ENCODE measurements around the gene RSAD2. TPM values are rescaled to one million over a fixed set of nuclear protein-coding genes. Genes with fewer than 3 reads are reported as not detected.

Gene RSAD2
- total RNA-seq, 1 donor from 2014 or later = 5.2 TPM

- DNase-seq (ENCODE audit: low spot score) = no peak
These were observed 13.8 kb upstream of the RSAD2 start for GRCh38 chr2:6863792-6864191.

- no peak for DNase-seq (ENCODE audit: low spot score)
These were observed 13.3 kb upstream of the RSAD2 start for GRCh38 chr2:6864231-6864754.

- DNase-seq (ENCODE audit: low spot score) = no peak
These were observed 12.6 kb upstream of the RSAD2 start for GRCh38 chr2:6864923-6865345.

- peak; percentile 94 for DNase-seq (ENCODE audit: low spot score)
These were observed 12.0 kb upstream of the RSAD2 start, which contains the start of gene CMPK2 for GRCh38 chr2:6865346-6866274. Gene CMPK2, minus strand, starts transcription at chr2:6865907. Its CDS starts 211 bp downstream, at chr2:6865696.

- no peak for DNase-seq (ENCODE audit: low spot score)
These were observed 11.3 kb upstream of the RSAD2 start for GRCh38 chr2:6866275-6866671.

GRCh38 chr2:6866982-6867381 lies 10.6 kb upstream of the RSAD2 start:
- no peak for DNase-seq (ENCODE audit: low spot score)

GRCh38 chr2:6872394-6872793 lies 5.2 kb upstream of the RSAD2 start:
- no peak for DNase-seq (ENCODE audit: low spot score)

- DNase-seq (ENCODE audit: low spot score) = no peak
These were observed 3.5 kb upstream of the RSAD2 start for GRCh38 chr2:6874032-6874431.

GRCh38 chr2:6876309-6876708 lies 1.3 kb upstream of the RSAD2 start:
- no peak for DNase-seq (ENCODE audit: low spot score)

- DNase-seq (ENCODE audit: low spot score) = no peak
These were observed 972 bp downstream of the RSAD2 start for GRCh38 chr2:6878549-6878948.

GRCh38 chr2:6879011-6879410 lies 1.4 kb downstream of the RSAD2 start:
- no peak for DNase-seq (ENCODE audit: low spot score)

- DNase-seq (ENCODE audit: low spot score) = no peak
These were observed 2.7 kb downstream of the RSAD2 start for GRCh38 chr2:6880200-6880733.

GRCh38 chr2:6881046-6881445 lies 3.5 kb downstream of the RSAD2 start:
- DNase-seq (ENCODE audit: low spot score) = no peak

GRCh38 chr2:6881516-6881915 lies 3.9 kb downstream of the RSAD2 start:
- DNase-seq (ENCODE audit: low spot score) = no peak

- DNase-seq (ENCODE audit: low spot score) = no peak
These were observed 6.0 kb downstream of the RSAD2 start for GRCh38 chr2:6883448-6884122.

- DNase-seq (ENCODE audit: low spot score) = no peak
These were observed 8.0 kb downstream of the RSAD2 start for GRCh38 chr2:6885551-6885950.

- no peak for DNase-seq (ENCODE audit: low spot score)
These were observed 8.4 kb downstream of the RSAD2 start for GRCh38 chr2:6885968-6886367.

- DNase-seq (ENCODE audit: low spot score) = no peak
These were observed 10.2 kb downstream of the RSAD2 start for GRCh38 chr2:6887751-6888192.

- DNase-seq (ENCODE audit: low spot score) = no peak
These were observed 11.1 kb downstream of the RSAD2 start for GRCh38 chr2:6888724-6889123.

- no peak for DNase-seq (ENCODE audit: low spot score)
These were observed 16.4 kb downstream of the RSAD2 start for GRCh38 chr2:6893876-6894482.

Data from mesenteric fat pad (tissue), 1 donor.